PFSK-1 (cell line): Measurements from ENCODE around the gene MAGI2.

ENCODE experiments used
- POLR2AphosphoS5 ChIP-seq: IDR thresholded peaks from 2 replicates; pipeline ENCODE4 v1.6.1; 2012; ENCODE audit warnings: low read depth, mild to moderate bottlenecking, control low read depth, low read length, moderate library complexity
- REST ChIP-seq, 2 experiments: IDR thresholded peaks; 2 replicates each; pipeline versions ENCODE4 v1.6.1 to v1.8.0; 2011 to 2012; ENCODE audit warnings: low read depth in 2 of 2, low read length in 2 of 2, control low read depth in 1 of 2, inconsistent platforms in 1 of 2, mild to moderate bottlenecking in 1 of 2, moderate library complexity in 1 of 2; ENCODE audit not compliant: insufficient read depth in 1 of 2
- SIN3A ChIP-seq: IDR thresholded peaks from 2 replicates; pipeline ENCODE4 v1.6.1; 2012; ENCODE audit warnings: mild to moderate bottlenecking, low read length, moderate library complexity, borderline replicate concordance; ENCODE audit not compliant: insufficient read depth

DNA sequence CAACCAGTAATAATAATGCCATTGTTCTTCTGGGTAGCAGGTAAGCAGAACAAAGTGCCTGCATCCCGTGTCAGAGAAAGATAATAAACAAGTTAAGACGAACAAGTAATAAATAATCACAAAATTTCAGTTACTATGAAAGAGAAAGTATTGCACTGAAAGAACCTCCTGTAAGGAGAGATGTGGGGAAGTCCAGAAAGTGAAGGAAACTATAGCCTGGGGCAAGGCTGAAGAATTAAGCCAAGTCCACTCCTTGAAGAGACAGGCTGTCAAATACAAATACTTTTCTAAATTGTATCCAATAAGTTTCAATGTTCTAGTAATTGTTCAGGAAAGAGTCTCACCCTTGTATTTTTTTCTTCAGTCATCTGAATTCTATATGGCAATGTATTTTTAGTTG is 611.4 kb downstream of the MAGI2 start:
- no peak for TF ChIP-seq POLR2AphosphoS5
- TF ChIP-seq SIN3A: no peak
- TF ChIP-seq REST (IDR thresholded peaks at IDR 0.05; ENCODE audit: insufficient read depth in 1 of 2, low read depth in 2 of 2, low read length in 2 of 2): no peak
